HG03060 (cell line): Measurements from ENCODE around the gene BAIAP2.
"Not testable (repeated sequence)": the region's sequence is repeated elsewhere in the genome, so short reads cannot be mapped to it uniquely, and the experiment has no call there.

Experiments used
- ATAC-seq: cut with Tn5 transposase; IDR thresholded peaks from one replicate; pipeline ENCODE4 v1.9.1; 2021; ENCODE audit warnings: low read depth, moderate number of reproducible peaks; ENCODE audit not compliant: unreplicated experiment

BAIAP2 gene

GRCh38 chr17:81064678-81065475, 29.9 kb downstream of the BAIAP2 start:
- no peak for ATAC-seq

- no peak for ATAC-seq
These were observed 30.5 kb downstream of the BAIAP2 start for GRCh38 chr17:81065500-81065899.

- no peak for ATAC-seq
These were observed 31.1 kb downstream of the BAIAP2 start for GRCh38 chr17:81066072-81066471.

GRCh38 chr17:81066771-81067315, 31.9 kb downstream of the BAIAP2 start:
- no peak for ATAC-seq

- no peak for ATAC-seq
These were observed 32.5 kb downstream of the BAIAP2 start for GRCh38 chr17:81067391-81067811.

GRCh38 chr17:81068411-81069134, 33.6 kb downstream of the BAIAP2 start:
- no peak for ATAC-seq

GRCh38 chr17:81069135-81069645, 34.2 kb downstream of the BAIAP2 start:
- no peak for ATAC-seq

- ATAC-seq, result no peak
These were observed 35.7 kb downstream of the BAIAP2 start for GRCh38 chr17:81070541-81071246.

GRCh38 chr17:81071761-81072741, 37.1 kb downstream of the BAIAP2 start:
- no peak for ATAC-seq

GRCh38 chr17:81073967-81074839, 39.3 kb downstream of the BAIAP2 start:
- ATAC-seq, result no peak

GRCh38 chr17:81074875-81075274, 39.9 kb downstream of the BAIAP2 start:
- no peak for ATAC-seq

GRCh38 chr17:81075307-81075706, 40.4 kb downstream of the BAIAP2 start:
- no peak for ATAC-seq

- no peak for ATAC-seq
These were observed 41.3 kb downstream of the BAIAP2 start for GRCh38 chr17:81076141-81076679.

- ATAC-seq, result not testable (repeated sequence)
These were observed 43.3 kb downstream of the BAIAP2 start for GRCh38 chr17:81078026-81078913.

- no peak for ATAC-seq
These were observed 45.1 kb downstream of the BAIAP2 start for GRCh38 chr17:81080019-81080418.

- ATAC-seq, result no peak
These were observed 46.5 kb downstream of the BAIAP2 start for GRCh38 chr17:81081222-81082176.
